HepG2 (cell line): ENCODE results near the gene MYLK2. TPM values are rescaled to one million over a fixed set of nuclear protein-coding genes. Genes with fewer than 3 reads are reported as not detected.

ENCODE experiments used
- ATAC-seq: fragments of 200-7000 bp; cut with Tn5 transposase; 3 replicates; pipeline ENCODE4 v1.9.1; 2020; ENCODE audit warnings: mild to moderate bottlenecking, moderate library complexity
- BruUV-seq: library from RNA; stranded (reverse); fragments of 400-500 nt; replicated peaks from 2 replicates; lab custom pipeline; 2021; lab: Mats Ljungman, UMichigan
- CTCF ChIA-PET: fragments of 300-600 bp; formaldehyde crosslinking; extraction: SDS; loops from one replicate; lab custom pipeline; 2021; ENCODE audit warnings: low total read pairs, inconsistent platforms, low intra/inter-chr PET ratio; lab: Yijun Ruan, JAX
- POLR2A ChIA-PET: fragments of 350-600 bp; sonication (Branson Sonifier 250); formaldehyde crosslinking; loops from one replicate; lab custom pipeline; 2020; ENCODE audit warnings: antibody characterized with exemption, inconsistent platforms; lab: Yijun Ruan, JAX
- DNase-seq: peaks from one replicate; pipeline ENCODE4 v3.0.0-alpha.2; 2015; ENCODE audit warnings: low spot score
- FAIRE-seq: peaks from 3 replicates; lab custom pipeline; 2011; peaks lifted over from hg19 to GRCh38; lab: Jason Lieb, UNC
- H2AFZ ChIP-seq: one replicate; pipeline ENCODE4 v1.6.1; 2011; ENCODE audit warnings: low read length, inconsistent platforms
- H3K27ac ChIP-seq: fragments of 300-600 bp; 3 replicates; pipeline ENCODE4 v1.8.0; 2011; ENCODE audit warnings: mixed run types, mild to moderate bottlenecking, mixed read lengths, low read length, inconsistent platforms; ENCODE audit not compliant: insufficient read depth; ENCODE audit errors: extremely low read length
- H3K27me3 ChIP-seq, 2 experiments: fragments of 200-600 bp in 1 of 2; 2 replicates in 1 of 2; 3 replicates in 1 of 2; pipeline versions ENCODE4 v1.6.0 to v1.8.0; 2011; ENCODE audit warnings: low read length in 2 of 2, mild to moderate bottlenecking in 2 of 2, moderate library complexity in 2 of 2, inconsistent platforms in 1 of 2; ENCODE audit not compliant: insufficient read depth in 2 of 2, control insufficient read depth in 1 of 2
- H3K36me3 ChIP-seq, 2 experiments: fragments of 200-600 bp in 1 of 2; replicated peaks in 1 of 2; 2 replicates in 1 of 2; 3 replicates in 1 of 2; pipeline versions ENCODE4 v1.5.1 to v1.8.0; 2011; ENCODE audit warnings: low read length in 2 of 2, inconsistent platforms in 1 of 2; ENCODE audit not compliant: insufficient read depth in 2 of 2, control insufficient read depth in 1 of 2
- H3K4me1 ChIP-seq: 2 replicates; pipeline ENCODE4 v1.5.1; 2012; ENCODE audit warnings: low read length, inconsistent platforms; ENCODE audit not compliant: insufficient read depth
- H3K4me2 ChIP-seq: 2 replicates; pipeline ENCODE4 v1.6.0; 2011; ENCODE audit warnings: low read depth, low read length, inconsistent platforms
- H3K4me3 ChIP-seq, 3 experiments: fragments of 200-600 bp in 1 of 3; sonication (generic), shearing (Covaris generic) in 1 of 3; replicated peaks in 1 of 3; 2 replicates each; pipeline ENCODE4 v1.5.1; 2011 to 2016; ENCODE audit warnings: low read length in 3 of 3, inconsistent platforms in 2 of 3, low read depth in 2 of 3, mild to moderate bottlenecking in 2 of 3, control low read depth in 1 of 3, mixed read lengths in 1 of 3; ENCODE audit not compliant: insufficient read depth in 1 of 3
- H3K79me2 ChIP-seq: one replicate; pipeline ENCODE4 v1.6.1; 2011; ENCODE audit warnings: low read length, inconsistent platforms; ENCODE audit not compliant: insufficient read depth
- H3K9ac ChIP-seq: 2 replicates; pipeline ENCODE4 v1.6.0; 2011; ENCODE audit warnings: mild to moderate bottlenecking, low read depth, low read length, inconsistent platforms; ENCODE audit not compliant: insufficient read depth
- H3K9me3 ChIP-seq: 2 replicates; pipeline ENCODE4 v1.5.1; 2012; ENCODE audit warnings: mild to moderate bottlenecking, low read length
- H4K20me1 ChIP-seq: 2 replicates; pipeline ENCODE4 v1.6.0; 2011; ENCODE audit warnings: inconsistent platforms, mild to moderate bottlenecking, low read length, moderate library complexity; ENCODE audit not compliant: insufficient read depth
- ZNF547 ChIP-seq: sonication (generic); formaldehyde crosslinking; IDR thresholded peaks from 2 replicates; pipeline ENCODE4 v1.5.1; 2020; ENCODE audit warnings: mild to moderate bottlenecking, missing genetic modification reagents
- ZNF768 ChIP-seq: sonication (generic); formaldehyde crosslinking; IDR thresholded peaks from 2 replicates; pipeline ENCODE4 v1.4.0; 2020; ENCODE audit warnings: missing genetic modification reagents
- WGBS: methylation state at CpG from one replicate; pipeline ENCODE4 v1.1.6; 2017; ENCODE audit warnings: low lambda C conversion rate; 5-methylcytosine and 5-hydroxymethylcytosine counted together
- in situ Hi-C: cut with HindIII; loops from 2 replicates; pipeline ENCODE4 v1.10.0; 2017; ENCODE audit warnings: low pct_unique_long_range_greater_than_20kb; ENCODE audit not compliant: extremely low pct_ligation_motif_present
- intact Hi-C: fragments of 100-400 bp; cut with micrococcal nuclease; formaldehyde crosslinking; loops from one replicate; pipeline ENCODE4 v1.10.0; 2022; ENCODE audit not compliant: unreplicated experiment
- polyA plus RNA-seq, 8 experiments: library from polyadenylated mRNA; depleted of rRNA in 3 of 8; stranded (reverse) in 7 of 8; unstranded in 1 of 8; fragments of >200 nt; fragmentation: Illumina TruSeq in 4 of 8; extraction: Trizol in 4 of 8; gene quantifications; 2 replicates each; pipeline versions ENCODE4 v1.2.1 to v1.2.3, GENCODE V29; 2011 to 2016; ENCODE audit warnings: low read depth in 4 of 8, missing spikeins in 1 of 8, mixed read lengths in 1 of 8; ENCODE audit not compliant: insufficient read depth in 1 of 8
- total RNA-seq, 5 experiments: library from RNA; depleted of rRNA; stranded (reverse); fragments of >200 nt; fragmentation: Illumina TruSeq; extraction: Trizol; gene quantifications; 2 replicates each; pipeline ENCODE4 v1.2.3, GENCODE V29; 2016; ENCODE audit warnings: low read depth in 1 of 5
- TF ChIP-seq, protein P1 (sequence below), 2 experiments: fragments of 450-650 bp in 1 of 2; sonication (generic) in 1 of 2; formaldehyde crosslinking; IDR thresholded peaks; 2 replicates each; pipeline versions ENCODE4 v1.5.0 to v1.8.0; 2020 to 2022; ENCODE audit warnings: mild to moderate bottlenecking in 1 of 2, missing genetic modification reagents in 1 of 2
- TF ChIP-seq, protein P2 (sequence below), 2 experiments: sonication (generic) in 1 of 2; formaldehyde crosslinking in 1 of 2; IDR thresholded peaks; 2 replicates each; pipeline versions ENCODE4 v1.6.1 to v1.9.0; 2014 to 2022; ENCODE audit warnings: antibody characterized with exemption in 1 of 2, borderline replicate concordance in 1 of 2, inconsistent platforms in 1 of 2, low read depth in 1 of 2, missing genetic modification reagents in 1 of 2

Gene MYLK2
- total and polyA plus RNA-seq, 2 of the 13 experiments (the other 11 are each of a cell fraction or from before 2014, with no cell fraction given) = 0.27 TPM; not detected in 1

DNA sequence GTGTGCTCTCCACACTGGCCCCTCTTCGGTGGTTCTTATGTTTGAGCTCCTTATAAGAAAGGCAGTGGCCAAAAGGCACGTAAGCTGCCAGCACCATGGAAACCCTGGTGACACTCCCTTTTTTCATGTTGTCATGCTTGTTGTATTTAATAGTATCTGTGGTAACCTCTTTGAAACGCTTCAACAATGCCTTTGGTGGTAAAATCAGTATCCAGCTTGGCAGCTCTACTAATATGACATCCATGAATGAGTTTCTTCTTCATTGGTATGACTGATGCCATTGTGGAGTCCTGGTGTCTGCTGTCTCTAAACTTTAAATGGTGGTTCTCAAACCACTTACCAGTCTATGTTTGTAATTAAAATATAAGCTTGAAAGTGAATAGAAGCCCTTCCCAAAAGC is 10.7 kb upstream of the MYLK2 start:
- ChIA-PET POLR2A (no interaction called here), CTCF (no interaction called here)
- Histone ChIP-seq H3K4me2 (no peak overlapping the region), H2AFZ (no peak overlapping the region), H3K9me3 (no peaks in the 10 kb centered on the region), H3K4me3 (no peak overlapping the region), H3K4me1 (no peaks in the 10 kb centered on the region), H3K27ac (no peak overlapping the region), H3K9ac (no peak overlapping the region), H3K79me2 (no peaks in the 10 kb centered on the region), H3K27me3 (no peaks in the 10 kb centered on the region), H4K20me1 (no peaks in the 10 kb centered on the region), H3K36me3 (peaks cover 0 to 10% of the 10 kb centered on the region in 2 experiments; a peak in 2 of 5 replicates)
- TF ChIP-seq, protein P1, sequence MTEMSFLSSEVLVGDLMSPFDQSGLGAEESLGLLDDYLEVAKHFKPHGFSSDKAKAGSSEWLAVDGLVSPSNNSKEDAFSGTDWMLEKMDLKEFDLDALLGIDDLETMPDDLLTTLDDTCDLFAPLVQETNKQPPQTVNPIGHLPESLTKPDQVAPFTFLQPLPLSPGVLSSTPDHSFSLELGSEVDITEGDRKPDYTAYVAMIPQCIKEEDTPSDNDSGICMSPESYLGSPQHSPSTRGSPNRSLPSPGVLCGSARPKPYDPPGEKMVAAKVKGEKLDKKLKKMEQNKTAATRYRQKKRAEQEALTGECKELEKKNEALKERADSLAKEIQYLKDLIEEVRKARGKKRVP (CRISPR knock-in tag; IDR thresholded peaks at IDR 0.05) = no peak
- TF ChIP-seq, protein P2, sequence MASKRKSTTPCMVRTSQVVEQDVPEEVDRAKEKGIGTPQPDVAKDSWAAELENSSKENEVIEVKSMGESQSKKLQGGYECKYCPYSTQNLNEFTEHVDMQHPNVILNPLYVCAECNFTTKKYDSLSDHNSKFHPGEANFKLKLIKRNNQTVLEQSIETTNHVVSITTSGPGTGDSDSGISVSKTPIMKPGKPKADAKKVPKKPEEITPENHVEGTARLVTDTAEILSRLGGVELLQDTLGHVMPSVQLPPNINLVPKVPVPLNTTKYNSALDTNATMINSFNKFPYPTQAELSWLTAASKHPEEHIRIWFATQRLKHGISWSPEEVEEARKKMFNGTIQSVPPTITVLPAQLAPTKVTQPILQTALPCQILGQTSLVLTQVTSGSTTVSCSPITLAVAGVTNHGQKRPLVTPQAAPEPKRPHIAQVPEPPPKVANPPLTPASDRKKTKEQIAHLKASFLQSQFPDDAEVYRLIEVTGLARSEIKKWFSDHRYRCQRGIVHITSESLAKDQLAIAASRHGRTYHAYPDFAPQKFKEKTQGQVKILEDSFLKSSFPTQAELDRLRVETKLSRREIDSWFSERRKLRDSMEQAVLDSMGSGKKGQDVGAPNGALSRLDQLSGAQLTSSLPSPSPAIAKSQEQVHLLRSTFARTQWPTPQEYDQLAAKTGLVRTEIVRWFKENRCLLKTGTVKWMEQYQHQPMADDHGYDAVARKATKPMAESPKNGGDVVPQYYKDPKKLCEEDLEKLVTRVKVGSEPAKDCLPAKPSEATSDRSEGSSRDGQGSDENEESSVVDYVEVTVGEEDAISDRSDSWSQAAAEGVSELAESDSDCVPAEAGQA (IDR thresholded peaks at IDR 0.05; ENCODE audit: low read depth) = no peak
- TF ChIP-seq, protein P2 (CRISPR knock-in tag; IDR thresholded peaks at IDR 0.05; ENCODE audit: borderline replicate concordance) = no peak
- TF ChIP-seq ZNF547 (no peak), ZNF768 (CRISPR knock-in tag) (no peak)
- ATAC-seq = no peak
- in situ Hi-C loops = no loop called here
- intact Hi-C loops = no loop called here
- BruUV-seq = no TSS peak
- FAIRE-seq = no peak
- 94% methylated on average over 3 of the region's 3 CpGs for WGBS
- DNase-seq = no peak
